GM19239 (cell line): ENCODE data around the gene MBD2.
"Not testable (repeated sequence)": the region's sequence is repeated elsewhere in the genome, so short reads cannot be mapped to it uniquely, and the experiment has no call there.

ENCODE experiments used
- DNase-seq: peaks from one replicate; pipeline ENCODE4 v3.0.0; 2011; ENCODE audit warnings: low spot score; ENCODE audit not compliant: insufficient read length
- FAIRE-seq: peaks from 2 replicates; lab custom pipeline; 2011; peaks lifted over from hg19 to GRCh38; lab: Jason Lieb, UNC

Gene MBD2, protein sequence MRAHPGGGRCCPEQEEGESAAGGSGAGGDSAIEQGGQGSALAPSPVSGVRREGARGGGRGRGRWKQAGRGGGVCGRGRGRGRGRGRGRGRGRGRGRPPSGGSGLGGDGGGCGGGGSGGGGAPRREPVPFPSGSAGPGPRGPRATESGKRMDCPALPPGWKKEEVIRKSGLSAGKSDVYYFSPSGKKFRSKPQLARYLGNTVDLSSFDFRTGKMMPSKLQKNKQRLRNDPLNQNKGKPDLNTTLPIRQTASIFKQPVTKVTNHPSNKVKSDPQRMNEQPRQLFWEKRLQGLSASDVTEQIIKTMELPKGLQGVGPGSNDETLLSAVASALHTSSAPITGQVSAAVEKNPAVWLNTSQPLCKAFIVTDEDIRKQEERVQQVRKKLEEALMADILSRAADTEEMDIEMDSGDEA

DNA sequence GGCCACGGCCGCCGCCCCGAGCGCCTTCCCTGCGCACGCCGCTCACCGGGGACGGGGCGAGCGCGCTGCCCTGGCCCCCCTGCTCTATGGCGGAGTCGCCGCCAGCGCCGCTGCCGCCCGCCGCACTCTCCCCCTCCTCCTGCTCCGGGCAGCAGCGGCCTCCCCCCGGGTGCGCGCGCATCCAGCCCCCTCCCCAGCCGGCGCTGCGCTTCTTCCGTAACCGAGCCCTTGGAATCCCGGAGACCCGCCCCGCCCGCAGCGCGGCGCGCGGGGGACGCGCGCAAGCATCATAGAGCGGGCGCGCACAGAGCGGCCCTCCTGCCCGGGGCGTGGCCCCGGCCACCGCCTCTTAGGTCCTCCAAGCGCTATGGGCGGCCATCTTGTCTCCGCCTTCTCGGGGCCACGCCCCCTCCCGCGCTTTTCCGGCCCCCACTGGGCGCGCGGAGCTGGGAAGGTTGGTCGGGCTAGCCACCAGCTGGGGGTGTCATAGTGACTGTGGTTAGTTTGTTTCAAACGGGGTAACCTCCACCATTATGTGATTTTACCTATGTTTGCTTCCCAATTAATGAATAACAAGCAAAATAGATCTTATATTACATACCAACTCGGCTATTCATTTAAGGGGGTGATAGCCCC is at the start of gene MBD2:
MBD2 (minus strand) TSS at position 291 of the 636 bp plus-strand sequence; CDS start at position 181, 110 bp downstream.
- peak; percentile 95 for FAIRE-seq
- DNase-seq, result peak; percentile 78

DNA sequence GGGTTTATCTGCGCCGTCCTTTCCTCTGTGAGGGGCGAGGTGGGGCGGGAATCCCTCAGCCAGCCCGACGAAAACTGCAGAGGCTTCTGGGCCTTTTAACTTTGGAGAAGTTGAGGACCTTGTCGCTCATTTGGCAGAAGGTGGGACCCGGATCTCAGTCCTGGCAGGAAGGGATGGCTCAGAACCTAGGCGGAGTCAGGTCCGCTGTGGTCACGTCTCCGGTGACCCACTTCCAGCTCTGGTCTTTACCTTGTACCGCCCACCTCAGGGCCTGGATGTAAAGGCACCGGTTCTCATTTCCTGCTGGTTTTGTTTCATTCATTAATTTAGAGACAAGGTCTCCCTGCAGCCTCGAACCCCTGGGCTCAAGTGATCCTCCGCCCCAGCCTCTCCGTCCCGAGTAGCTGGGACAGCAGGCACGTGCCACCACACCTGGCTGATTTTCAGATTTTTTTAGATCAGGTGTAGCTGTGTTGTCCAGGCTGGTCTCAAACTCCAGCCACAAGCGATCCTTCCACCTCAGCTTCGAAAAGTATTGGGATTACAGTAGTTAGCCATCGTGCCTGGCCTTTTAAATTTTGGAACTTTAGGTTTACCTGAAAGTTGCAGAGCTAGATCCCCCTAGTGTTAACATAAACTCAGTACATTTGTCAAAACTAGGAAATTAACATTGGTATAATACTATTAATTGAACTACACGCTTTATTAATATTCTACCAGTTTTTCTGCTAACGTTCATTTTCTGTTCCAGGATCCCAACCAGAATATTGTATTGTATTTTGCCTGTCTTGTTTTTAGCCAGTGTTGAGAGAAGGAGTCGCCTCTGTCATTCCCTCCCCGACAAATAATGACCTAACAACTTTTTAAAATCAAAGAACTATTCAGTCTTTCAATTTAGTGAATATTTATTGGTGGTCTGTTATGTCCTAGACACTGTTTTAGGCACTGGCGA is 45.7 kb upstream of the MBD2 start:
- DNase-seq, result no peak
- FAIRE-seq, result no peak

DNA sequence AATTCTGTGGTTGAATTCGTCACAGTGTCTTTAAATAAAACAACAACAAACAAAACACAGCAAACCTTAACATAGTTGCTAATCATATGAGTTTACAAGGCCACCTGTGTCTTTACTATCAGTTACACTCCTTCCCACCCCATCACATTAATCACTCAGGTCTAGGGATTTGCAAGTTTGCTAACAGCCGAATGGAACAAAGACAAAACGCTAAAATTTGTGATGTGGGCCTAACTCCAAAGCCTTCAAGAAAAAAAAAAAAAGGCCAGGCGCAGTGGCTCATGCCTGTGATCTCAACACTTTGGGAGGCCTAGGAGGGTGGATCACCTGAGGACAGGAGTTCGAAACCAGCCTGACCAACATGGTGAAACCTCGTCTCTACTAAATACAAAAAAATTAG is 44.3 kb upstream of the MBD2 start:
- peak; percentile 80 for FAIRE-seq
- no peak for DNase-seq

DNA sequence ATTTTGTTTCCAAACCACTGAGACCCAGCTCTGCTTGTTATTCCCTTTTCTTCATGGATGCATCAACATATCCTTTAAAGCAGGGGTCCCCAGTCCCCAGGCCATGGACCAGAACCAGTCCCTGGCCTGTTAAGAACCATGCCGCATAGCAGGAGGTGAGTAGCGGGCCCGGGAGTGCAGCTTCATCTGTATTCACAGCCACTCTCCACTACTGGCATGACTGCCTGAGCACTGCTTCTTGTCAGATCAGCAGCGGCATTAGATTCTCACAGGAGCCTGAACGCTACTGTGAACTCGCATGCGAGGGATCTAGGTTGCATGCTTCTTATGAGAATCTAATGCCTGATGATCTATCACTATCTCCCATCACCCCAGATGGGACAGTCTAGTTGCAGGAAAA is 43.2 kb upstream of the MBD2 start:
- DNase-seq, result no peak
- no peak for FAIRE-seq

DNA sequence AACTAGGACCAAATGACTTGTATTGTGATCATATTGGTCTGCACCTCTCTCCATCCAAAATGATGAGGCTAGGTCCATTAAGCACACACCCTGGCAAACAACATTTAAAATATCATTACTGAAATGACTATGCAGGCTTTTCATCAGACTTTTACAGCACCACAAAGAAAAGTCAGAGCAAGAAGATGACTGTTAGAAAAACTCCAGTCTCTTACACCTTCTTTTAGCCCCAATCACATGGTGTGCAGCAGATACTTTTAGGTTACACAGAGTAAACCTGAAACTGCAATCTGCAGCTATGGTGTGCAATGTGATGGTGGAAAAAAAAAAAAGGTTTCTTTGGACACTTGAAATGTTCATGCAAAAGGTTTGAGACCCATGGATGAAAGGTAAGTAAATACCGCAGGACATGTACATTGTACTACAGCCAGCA is 39.5 kb upstream of the MBD2 start:
- no peak for DNase-seq
- peak; percentile 96 for FAIRE-seq

DNA sequence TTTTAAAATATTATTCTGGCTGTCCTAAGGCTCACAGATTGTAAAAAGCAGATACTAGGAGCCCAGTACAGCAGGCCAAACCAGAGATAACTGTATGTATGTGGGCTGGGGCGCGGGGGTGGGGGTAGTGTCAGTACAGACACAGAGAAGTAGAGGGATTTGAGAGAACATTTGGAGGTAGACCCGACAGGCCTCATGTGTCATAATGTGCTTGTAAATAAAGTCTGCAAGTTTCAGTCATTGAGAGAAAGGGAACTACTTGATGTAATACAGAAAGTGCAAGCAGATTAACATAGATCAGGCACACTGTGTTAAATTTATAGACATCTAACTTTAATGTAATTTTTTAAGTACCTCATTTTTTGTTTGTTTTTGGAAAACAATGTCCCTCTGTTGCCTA is 37.4 kb upstream of the MBD2 start:
- DNase-seq (no peak), FAIRE-seq (peak; percentile 96)

DNA sequence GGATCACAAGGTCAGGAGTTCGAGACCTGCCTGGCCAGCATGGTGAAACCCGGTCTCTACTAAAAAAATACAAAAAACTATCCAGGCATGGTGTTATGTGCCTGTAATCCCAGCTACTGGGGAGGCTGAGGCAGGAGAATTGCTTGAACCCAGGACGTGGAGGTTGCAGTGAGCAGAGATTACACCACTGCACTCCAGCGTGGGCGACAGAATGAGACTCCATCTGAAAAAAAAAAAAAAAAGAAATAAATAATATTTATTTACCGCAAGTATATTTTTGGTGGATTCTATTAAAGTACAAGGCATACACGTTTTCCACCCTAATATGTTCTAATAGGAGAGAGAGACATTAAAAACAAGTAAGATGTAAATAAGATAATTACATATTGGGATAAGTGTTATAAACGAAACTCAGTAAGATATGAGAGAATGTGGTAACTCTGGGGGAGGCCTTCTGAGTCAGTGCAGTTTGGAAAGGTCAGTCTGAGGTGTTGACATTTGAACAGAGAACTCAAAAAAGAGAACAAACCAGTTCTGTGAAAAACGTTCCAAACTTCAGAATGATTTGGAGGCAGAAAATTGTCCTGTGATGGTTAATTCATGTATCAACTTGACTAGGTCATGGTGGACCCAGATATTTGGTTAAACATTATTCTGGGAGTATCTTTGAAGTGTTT is 36.1 kb upstream of the MBD2 start:
- DNase-seq (no peak), FAIRE-seq (peak; percentile 86)

DNA sequence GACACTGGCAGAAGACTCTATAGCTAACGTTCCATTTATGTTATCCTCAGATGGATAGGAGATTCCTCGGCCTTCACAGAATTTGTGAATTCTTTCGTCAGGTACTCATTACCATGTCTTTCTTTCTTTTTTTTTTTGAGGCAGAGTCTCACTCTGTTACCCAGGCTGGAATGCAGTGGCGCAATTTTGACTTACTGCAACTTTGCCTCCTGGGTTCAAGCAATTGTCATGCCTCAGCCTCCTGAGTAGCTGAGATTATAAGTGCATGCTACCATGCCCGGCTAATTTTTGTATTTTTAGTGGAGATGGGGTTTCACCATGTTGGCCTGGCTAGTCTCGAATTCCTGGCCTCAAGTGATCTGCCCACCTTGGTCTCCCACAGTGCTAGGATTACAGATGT is 33.3 kb upstream of the MBD2 start:
- DNase-seq, FAIRE-seq: not testable (repeated sequence)

DNA sequence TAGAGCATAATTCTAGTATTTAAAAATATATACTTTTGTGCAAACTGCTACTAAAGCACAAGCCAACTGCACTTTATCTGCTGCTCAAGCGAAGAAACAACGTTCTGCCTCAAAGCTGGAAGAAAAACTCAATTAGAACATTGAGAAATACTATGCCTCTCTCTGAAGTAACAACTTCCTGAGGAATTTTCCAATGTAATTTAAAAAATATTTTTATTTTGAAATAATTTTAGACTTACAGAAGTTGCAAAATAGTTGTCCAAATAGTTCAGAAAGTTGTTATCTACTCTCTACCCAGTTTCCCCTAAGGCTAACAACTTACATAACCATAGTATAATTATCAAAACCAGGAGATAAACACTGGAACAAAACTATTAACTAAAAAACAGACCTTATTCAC is 32.5 kb upstream of the MBD2 start:
- DNase-seq (no peak), FAIRE-seq (no peak)

DNA sequence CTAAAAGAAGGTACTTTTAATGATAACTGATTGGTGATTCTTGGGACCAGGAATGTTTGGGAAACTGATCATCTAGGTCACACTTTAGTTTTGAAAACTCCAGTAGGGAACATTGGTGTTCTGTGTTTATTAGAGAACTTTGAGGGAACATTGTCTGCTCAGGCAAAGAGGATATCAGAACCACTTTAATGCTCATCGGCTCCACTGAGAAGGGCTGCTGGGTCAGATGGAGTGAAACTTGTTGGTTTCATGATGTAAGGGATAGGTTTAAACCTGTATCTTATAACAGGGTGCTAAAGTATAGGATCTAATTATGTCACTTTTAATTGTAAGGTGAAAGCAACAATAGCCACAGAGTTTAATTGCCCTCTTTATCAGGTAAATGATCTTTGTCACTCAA is 30.7 kb upstream of the MBD2 start:
- DNase-seq, result no peak
- FAIRE-seq, result no peak

DNA sequence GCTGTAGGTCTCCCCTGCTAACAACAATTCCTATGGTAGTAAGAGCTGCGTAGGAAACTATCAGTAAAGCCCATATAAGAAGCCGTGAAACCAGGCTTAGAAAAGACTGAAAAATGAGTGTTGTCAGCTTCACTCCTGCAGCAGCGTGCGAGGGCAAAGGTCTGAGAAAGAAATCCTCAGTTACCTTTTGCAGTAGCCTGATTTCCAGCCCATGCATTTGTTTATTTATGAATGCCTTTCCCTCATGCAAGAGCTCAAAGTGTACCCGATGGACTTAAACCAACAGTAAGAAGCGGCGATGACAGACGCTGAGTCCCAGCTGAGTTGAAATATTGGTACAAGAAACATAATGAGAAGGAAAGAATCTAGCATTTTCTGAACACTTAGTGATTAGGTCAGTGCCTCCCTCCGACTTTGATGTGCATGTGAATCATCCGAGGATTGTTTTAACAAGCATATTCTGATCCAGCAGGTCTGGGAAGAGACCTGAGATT is 29.8 kb upstream of the MBD2 start:
- DNase-seq (no peak), FAIRE-seq (no peak)

DNA sequence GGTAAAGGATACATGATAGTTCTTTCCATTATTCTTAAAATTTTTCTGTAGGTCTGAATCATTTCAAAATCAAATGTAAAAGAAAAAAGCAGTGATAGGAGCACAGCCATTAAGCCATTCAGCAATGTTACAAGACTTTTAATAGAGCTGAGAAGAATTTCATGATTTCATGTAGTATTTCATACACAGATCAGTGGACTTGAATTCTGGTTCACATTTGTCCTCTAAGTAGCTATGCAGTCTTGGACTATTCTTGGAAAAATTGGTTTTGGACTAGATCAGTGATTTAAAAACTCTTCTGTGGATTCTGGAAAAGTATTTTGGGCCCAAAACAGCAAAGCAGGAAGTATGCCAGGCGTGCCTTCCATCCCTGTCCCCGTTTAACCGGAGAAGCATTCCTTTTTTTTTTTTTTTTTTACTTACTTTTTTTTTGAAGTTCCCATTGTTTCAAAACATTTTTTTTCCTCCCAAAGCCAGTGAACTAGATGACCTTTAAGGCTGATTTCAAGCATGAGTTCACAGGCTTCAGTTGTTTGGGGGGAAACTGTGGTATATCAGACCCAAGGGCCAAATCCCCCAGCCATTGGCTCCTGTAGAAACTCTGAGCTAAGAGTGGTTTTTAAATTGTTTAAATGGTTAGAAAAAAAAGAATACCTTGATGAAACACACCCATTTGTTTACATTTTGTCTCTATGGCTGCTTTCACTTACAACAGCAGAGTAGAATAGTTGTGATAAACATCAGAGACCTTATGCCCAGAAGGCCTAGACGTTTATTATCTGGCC is 27.3 kb upstream of the MBD2 start:
- DNase-seq, result no peak
- FAIRE-seq, result no peak

DNA sequence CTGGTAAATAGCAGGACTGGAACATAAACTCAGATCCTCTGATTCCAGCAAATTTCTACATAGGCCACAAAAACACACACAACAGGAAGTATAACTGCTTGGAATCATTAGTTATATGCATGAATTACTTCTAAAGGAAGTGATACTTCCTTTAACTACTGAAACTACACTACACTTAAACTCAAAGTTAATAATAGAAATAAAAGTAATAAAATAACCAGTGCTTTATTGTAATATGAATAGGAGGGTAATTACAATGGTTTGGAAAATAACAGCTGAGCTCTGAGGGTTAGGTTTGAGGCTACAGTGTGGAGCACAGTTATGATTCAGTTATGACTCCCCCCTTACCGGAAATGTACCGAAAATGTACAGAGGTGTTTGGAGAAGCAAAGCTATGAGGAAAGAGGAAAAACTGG is 26.4 kb upstream of the MBD2 start:
- peak; percentile 94 for FAIRE-seq
- no peak for DNase-seq

DNA sequence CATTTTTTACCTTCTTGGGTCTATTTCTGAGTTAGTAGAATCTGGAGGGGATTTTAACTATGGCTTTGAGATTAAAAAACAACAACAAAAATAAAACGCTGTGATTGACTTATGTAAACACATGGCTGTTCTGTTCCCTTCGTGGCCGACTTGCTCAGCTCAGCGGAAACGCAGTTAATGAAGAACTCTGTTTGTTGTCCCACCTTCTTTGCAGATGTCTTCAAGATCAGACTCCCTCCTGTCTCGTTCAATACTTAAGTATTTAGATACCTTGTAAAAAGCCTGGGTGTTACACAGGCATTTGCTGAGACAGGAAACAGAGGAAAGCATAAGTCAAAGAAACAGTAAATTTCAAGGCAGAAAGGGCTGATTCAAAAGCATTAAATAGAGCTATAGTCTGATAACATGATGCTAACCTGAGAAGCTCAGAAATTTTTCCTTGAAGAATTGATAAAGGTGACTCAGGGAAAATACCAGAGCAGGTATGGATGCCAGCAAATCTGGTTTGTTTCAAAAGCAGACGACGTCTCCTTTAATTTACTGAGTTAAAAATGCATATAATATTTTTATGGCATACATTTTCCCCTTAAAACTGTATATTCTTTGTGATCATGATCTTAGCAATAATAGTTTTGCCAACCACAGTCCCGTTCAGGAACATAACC is 23.2 kb upstream of the MBD2 start:
- DNase-seq (no peak), FAIRE-seq (peak; percentile 52)

DNA sequence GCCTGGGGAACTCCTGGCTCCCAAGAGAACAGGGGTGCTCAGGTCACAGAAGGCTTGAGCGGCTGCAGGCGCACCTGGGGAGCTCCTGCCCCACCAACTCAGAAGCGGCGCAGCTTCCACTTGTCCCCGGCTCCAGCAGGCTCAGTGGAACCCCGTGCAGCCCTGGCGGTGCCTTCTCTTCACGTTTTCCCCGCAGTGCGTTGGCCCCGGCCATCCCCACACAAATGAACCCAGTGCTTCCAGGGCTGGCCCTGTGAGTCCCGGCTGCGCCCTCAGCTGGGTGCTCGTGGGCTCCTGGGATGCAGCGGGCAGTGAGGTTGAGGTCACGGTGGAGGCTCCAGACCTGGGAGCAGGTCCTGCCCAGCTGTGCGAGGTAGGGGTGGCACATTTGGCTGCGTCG is 17.9 kb upstream of the MBD2 start:
- FAIRE-seq (no peak), DNase-seq (no peak)

DNA sequence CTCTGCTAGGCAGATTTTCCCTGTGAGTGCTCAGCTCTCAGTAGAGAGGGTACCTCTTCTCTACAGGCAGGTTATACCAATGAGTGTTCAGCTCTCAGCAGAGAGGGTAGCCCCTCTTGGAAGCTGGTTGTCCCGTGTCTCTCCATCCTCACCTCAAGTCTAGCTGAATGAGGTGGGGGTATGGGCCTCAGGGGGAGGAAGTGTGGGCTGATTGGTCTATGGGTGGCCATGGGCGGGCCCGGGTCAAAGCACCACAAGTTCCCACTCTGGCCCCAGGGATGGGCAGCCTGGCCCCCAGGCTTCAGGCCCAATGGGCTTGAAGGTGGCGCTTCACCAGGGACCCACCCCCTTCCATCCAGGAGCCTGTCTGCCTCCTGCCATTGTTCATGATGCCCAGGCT is 17.0 kb upstream of the MBD2 start:
- DNase-seq (no peak), FAIRE-seq (no peak)

DNA sequence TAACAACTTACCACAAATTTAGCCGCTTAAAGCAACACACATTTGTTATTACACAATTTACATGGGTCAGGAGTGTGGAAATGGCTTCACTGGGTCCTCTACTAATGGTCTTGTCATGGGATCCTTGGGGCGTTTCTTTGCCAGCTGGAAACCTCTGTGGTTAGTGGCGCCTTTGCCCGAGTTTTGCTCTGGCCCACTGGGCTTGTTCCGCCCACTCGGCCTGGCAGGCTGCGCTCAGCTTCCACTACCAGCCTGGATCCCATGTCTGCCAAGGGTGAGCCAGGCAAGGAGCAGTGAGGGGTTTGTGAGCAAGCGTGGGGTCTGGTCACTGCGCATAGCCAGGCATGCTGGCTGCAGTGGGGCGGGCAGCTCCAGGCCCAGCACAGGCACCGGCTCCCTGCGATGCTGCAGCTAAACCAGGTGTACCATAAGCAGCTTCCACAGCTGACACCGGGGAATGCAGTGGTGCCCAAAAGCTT is 16.2 kb upstream of the MBD2 start:
- no peak for FAIRE-seq

DNA sequence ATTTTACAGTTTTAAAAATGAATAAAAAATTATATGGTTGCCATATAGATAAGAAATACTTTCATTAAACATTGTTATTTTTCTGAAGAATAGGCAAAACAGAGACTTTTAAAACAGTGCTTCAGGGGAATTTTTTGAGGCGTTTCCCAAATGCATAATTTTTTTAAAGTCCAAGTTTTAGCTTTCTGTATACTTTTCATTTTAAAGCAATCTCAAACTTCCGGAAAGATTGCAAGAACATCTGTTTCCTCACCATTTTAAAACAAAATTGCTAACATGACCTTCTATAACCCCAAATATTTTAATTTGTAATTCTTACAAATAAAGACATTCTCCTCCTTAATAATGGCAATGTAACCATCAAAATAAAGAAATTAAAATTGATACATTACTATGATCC is 15.1 kb upstream of the MBD2 start:
- DNase-seq (no peak), FAIRE-seq (no peak)

More for the DNA sequence above, 16.2 kb upstream of the MBD2 start:
- DNase-seq, result no peak
